Stimulated activated CD8-positive, alpha-beta memory T cell treated with anti-CD3 and anti-CD28 coated beads, Interleukin-12 subunit alpha, Interleukin-12 subunit beta, amount 100 ng/mL, for 4 hours (primary cell): ENCODE measurements around the gene NCOA5.

Source experiments
- DNase-seq: peaks from one replicate; pipeline ENCODE4 v3.0.0-alpha.2; 2020; ENCODE audit warnings: low read depth

NCOA5 gene

GRCh38 chr20:46040902-46041535 lies 48.7 kb downstream of the NCOA5 start:
- no peak for DNase-seq

GRCh38 chr20:46037036-46037435 lies 52.7 kb downstream of the NCOA5 start:
- no peak for DNase-seq

GRCh38 chr20:46036370-46036769 lies 53.4 kb downstream of the NCOA5 start:
- no peak for DNase-seq

GRCh38 chr20:46035713-46036112 lies 54.0 kb downstream of the NCOA5 start:
- DNase-seq: no peak

GRCh38 chr20:46035253-46035652 lies 54.5 kb downstream of the NCOA5 start:
- no peak for DNase-seq

GRCh38 chr20:46034039-46034438 lies 55.7 kb downstream of the NCOA5 start:
- DNase-seq: no peak

GRCh38 chr20:46031701-46032254 lies 58.0 kb downstream of the NCOA5 start:
- no peak for DNase-seq

- no peak for DNase-seq
Measured at GRCh38 chr20:46031014-46031569, 58.7 kb downstream of the NCOA5 start.

- DNase-seq: no peak
Measured at GRCh38 chr20:46030284-46031013, 59.3 kb downstream of the NCOA5 start.

- no peak for DNase-seq
Measured at GRCh38 chr20:46028772-46029371, 60.9 kb downstream of the NCOA5 start, which contains the start of gene SLC12A5. Gene SLC12A5 (plus strand): TSS chr20:46029215. CDS start chr20:46029345, 130 bp downstream.

GRCh38 chr20:46028110-46028509 lies 61.7 kb downstream of the NCOA5 start:
- DNase-seq: no peak

GRCh38 chr20:46027245-46027853 lies 62.4 kb downstream of the NCOA5 start:
- DNase-seq: no peak

- no peak for DNase-seq
Measured at GRCh38 chr20:46025376-46025783, 64.4 kb downstream of the NCOA5 start.

- no peak for DNase-seq
Measured at GRCh38 chr20:46023999-46024398, 65.8 kb downstream of the NCOA5 start.

- no peak for DNase-seq
Measured at GRCh38 chr20:46023148-46023484, 66.6 kb downstream of the NCOA5 start.

GRCh38 chr20:46022411-46023147 lies 67.2 kb downstream of the NCOA5 start:
- DNase-seq: peak; percentile 51

- DNase-seq: no peak
Measured at GRCh38 chr20:46021361-46022359, 68.1 kb downstream of the NCOA5 start.

- DNase-seq: no peak
Measured at GRCh38 chr20:46020555-46020954, 69.2 kb downstream of the NCOA5 start.

- no peak for DNase-seq
Measured at GRCh38 chr20:46018611-46019010, 71.2 kb downstream of the NCOA5 start.

GRCh38 chr20:46018112-46018511 lies 71.7 kb downstream of the NCOA5 start:
- no peak for DNase-seq
